ENCODE measurements around the gene TMC5. TPM values are rescaled to one million over a fixed set of nuclear protein-coding genes. Genes with fewer than 3 reads are reported as not detected.
A peak's percentile ranks its signal among the peaks of the same experiment; 100 is the strongest.

Gene TMC5
- total RNA-seq, 1 experiment from 2014 or later: not detected

DNA sequence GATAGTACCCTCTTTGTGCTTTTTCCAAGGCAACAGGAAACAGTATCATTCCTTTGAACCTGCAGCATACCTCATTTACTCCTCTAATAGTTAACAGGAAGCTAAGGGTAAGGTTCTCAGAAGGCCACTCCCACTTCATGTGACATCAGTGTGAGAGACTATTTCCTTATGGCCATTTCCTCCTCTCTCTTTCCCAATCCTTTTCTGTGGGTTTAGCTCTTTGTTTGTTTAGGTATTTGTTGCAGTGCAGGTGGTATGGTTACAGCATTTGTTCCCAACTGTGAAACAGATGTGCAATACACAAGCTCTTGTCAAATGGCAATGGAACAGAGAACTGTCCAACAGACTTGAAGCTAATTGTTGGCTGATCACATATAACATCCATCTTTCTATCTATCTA, 14.7 kb downstream of the TMC5 start:
- DNase-seq: no peak
- Histone ChIP-seq H3K9me3 (no peaks in the 10 kb centered on the region), H3K36me3 (no peaks in the 10 kb centered on the region), H3K27me3 (no peaks in the 10 kb centered on the region), H3K4me3 (no peak overlapping the region)

DNA sequence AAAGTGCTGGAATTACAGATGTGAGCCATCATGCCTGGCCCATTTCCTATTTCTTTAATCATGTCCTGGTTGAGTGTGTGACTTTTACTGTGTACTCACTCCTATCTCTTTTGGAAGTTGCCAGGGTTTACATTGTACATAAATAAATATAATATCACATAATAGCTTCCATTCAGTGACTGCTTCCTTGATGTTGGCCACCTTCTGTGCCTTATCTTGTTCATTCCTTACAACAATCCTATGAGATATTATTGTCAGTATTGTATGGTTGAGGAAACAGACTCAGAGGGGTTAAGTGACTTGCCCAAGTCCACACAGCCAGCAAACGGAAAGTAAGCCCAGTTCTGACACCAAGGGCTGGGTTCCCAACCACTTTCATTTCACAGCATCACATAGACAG, 16.9 kb downstream of the TMC5 start:
- H3K27me3 ChIP-seq: no peaks in the 10 kb centered on the region
- no peak overlapping the region for H3K4me3 ChIP-seq
- no peaks in the 10 kb centered on the region for H3K9me3 ChIP-seq
- H3K36me3 ChIP-seq: no peaks in the 10 kb centered on the region
- no peak for DNase-seq

DNA sequence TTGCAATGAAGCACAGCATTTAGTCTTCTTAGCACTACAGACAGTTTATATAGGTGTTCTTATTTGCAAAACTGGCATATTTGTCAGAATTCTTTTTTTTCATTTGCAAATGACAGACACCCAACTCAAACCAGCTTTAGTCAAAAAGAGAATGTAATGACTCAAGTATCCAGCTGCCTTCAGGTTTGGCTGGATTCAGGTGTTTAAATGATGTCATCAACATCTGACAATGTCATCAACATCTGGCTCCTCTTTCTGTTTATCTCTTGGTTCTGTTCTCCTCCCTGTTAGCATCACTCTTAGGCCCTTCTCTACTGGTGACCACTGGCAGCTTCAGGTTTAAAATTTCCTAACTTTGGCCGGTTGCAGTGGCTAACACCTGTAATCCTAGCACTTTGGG, 18.9 kb downstream of the TMC5 start:
- Histone ChIP-seq H3K27me3 (no peaks in the 10 kb centered on the region; the same call in 1 of the 2 replicates), H3K9me3 (no peaks in the 10 kb centered on the region), H3K36me3 (no peaks in the 10 kb centered on the region), H3K4me3 (no peak overlapping the region)
- no peak for DNase-seq

DNA sequence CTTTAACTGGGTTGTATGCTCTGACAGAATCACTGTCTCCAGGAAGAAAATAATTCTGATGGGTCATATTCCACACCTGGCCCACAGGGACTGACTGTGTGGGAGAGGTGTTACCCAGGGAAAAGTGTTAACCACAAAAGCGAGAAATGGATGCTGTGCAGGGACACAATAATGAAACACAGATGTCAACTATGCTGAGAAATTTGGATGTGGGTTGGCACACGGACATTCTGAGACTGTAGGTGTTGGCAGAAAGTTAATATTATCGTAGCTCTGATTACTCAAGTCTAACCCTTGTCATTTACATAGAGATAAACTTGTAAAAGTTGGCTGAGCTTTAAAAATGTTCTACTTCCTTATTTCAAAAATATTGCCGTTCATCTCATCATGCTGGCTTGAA, 19.6 kb downstream of the TMC5 start:
- H3K9me3 ChIP-seq: no peaks in the 10 kb centered on the region
- DNase-seq: no peak

DNA sequence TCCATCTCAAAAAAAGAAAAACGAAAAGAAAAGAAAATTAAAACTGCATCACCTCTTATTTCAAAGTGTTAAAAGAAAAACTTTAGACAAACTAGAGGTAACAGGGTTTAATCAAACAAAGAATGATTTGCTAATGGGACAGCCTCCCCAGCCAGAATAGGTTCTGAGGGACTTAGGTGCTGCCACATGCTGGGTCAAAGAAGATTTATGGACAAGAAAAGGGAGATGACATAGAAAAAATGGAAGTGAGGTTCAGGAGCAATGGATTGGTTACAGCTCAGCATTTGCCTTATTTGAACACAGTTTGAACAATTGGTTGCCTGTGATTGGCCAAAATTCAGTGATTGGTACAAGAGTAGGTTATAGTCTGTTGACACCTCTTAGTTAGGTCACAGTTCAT, 21.1 kb downstream of the TMC5 start:
- DNase-seq: no peak
- Histone ChIP-seq H3K4me3 (no peak overlapping the region), H3K9me3 (no peaks in the 10 kb centered on the region; the same call in none of the 2 replicates), H3K27me3 (peaks cover 3% of the 10 kb centered on the region; the same call in 1 of the 2 replicates), H3K36me3 (no peaks in the 10 kb centered on the region)

More for the DNA sequence above, 19.6 kb downstream of the TMC5 start:
- Histone ChIP-seq H3K27me3 (no peaks in the 10 kb centered on the region; the same call in 1 of the 2 replicates), H3K36me3 (no peaks in the 10 kb centered on the region), H3K4me3 (no peak overlapping the region)

DNA sequence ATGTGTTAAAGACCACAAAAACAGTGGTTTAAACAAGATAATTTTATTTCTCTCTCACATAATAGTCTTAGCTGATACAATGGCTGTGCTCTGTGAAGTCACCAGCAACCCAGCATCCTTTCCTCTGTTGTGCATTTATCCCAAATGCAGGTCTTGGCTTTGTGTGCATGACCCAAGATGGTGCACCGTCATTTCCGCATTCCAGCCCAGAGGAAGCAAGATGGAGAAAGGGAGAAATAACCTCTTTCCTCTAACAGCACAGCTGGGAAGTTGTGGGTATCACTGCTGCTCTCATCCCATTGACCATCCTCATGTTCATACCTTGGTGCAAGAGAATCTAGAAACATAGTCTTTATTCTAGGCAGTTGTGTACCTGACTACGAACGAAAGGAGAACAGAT, 21.8 kb downstream of the TMC5 start:
- DNase-seq: no peak
- Histone ChIP-seq H3K9me3 (no peaks in the 10 kb centered on the region; the same call in none of the 2 replicates), H3K36me3 (no peaks in the 10 kb centered on the region), H3K4me3 (no peak overlapping the region), H3K27me3 (peaks cover 3% of the 10 kb centered on the region; the same call in 1 of the 2 replicates)

DNA sequence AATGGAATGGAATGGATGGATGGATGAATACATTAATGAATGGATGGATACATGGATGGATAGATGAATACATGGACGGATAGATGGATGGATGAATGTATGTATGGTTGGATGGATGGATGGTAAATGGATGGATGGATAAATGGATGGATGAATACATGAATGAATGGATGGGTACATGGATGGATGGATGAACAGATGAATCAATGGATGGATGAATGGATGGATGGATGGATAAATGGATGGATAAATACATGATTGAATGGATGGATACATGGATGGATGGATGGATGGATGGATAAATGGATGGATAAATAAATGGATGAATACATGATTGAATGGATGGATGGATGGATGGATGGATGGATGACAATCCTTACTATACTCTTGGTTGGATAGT, 26.0 kb downstream of the TMC5 start:
- no peaks in the 10 kb centered on the region; the same call in none of the 2 replicates for H3K9me3 ChIP-seq
- DNase-seq: no peak
- no peak overlapping the region for H3K4me3 ChIP-seq
- no peaks in the 10 kb centered on the region for H3K36me3 ChIP-seq
- H3K27me3 ChIP-seq: peaks cover 3% of the 10 kb centered on the region; the same call in 1 of the 2 replicates

DNA sequence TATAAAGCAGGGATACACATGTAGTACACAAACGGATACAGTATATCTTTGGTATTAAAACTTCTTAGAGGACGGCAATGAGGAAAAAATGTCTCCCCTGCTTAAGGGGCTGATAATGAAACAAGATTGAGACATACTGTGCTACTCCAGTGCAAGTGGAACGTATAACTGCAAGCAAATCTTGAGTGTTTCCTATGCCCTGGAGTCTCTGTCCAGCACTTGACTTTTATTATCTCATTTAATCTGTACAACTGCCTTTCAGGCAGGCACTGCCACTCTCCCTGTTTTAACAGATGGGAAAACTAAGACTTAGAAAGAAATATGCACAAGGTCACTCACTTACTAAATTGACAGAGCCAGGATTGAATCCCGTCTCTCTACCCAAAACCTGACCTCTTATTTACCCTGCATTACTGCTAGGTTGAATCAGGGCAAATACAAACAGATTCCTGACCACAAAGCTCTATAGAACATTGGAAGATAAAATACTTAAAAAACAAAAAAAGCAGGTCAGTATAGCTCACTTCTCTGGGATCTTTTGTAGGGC, 28.7 kb downstream of the TMC5 start:
- Histone ChIP-seq H3K4me3 (no peak overlapping the region), H3K27me3 (0 out of 2 replicates have a peak, but pooled peaks cover 3% of the 10 kb centered on the region), H3K9me3 (no peaks in the 10 kb centered on the region; the same call in none of the 2 replicates), H3K36me3 (no peaks in the 10 kb centered on the region)
- DNase-seq: no peak

DNA sequence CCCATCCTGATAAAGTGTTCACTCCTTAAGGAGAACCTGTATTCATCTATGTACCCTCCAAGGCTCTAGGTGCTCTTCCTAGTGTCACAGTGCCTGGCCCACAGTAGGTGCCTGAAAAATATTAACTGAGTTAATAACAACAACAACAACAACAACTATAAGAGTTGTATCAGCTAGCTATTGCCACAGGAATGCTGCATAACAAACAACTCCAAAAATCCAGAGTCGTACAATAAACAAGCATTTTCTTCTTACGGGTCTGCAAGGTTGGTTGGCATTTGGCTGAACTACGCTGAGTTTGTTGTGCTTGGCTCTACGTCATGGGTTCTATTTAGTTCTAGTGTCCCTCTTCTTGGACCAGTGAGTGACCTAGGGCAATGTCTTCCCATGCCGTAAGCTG, 29.2 kb downstream of the TMC5 start:
- H3K27me3 ChIP-seq: 0 out of 2 replicates have a peak, but pooled peaks cover 3% of the 10 kb centered on the region
- H3K36me3 ChIP-seq: no peaks in the 10 kb centered on the region
- no peaks in the 10 kb centered on the region; the same call in none of the 2 replicates for H3K9me3 ChIP-seq
- DNase-seq: no peak
- no peak overlapping the region for H3K4me3 ChIP-seq

DNA sequence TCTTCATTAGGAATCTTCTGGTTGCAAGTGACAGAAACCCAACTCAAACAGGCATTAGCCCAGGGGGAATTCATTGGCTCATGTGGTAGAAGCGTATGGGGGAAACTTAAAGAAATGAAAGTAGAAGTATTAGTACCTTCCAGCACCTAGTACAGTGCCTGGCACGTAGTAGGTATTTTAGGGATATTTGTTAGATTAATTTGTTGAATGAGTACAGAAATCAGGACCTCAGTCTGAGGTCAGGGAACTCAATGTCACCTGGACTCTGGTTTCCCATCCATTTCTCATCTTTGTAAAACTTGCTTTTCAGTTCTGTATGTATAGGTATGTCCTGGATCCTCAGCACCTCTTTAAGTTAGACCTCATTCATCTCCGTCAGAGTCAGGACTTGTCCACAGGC, 32.5 kb downstream of the TMC5 start:
- H3K4me3 ChIP-seq: no peak overlapping the region
- no peak for DNase-seq
- H3K9me3 ChIP-seq: no peaks in the 10 kb centered on the region
- H3K36me3 ChIP-seq: no peaks in the 10 kb centered on the region
- no peaks in the 10 kb centered on the region for H3K27me3 ChIP-seq

DNA sequence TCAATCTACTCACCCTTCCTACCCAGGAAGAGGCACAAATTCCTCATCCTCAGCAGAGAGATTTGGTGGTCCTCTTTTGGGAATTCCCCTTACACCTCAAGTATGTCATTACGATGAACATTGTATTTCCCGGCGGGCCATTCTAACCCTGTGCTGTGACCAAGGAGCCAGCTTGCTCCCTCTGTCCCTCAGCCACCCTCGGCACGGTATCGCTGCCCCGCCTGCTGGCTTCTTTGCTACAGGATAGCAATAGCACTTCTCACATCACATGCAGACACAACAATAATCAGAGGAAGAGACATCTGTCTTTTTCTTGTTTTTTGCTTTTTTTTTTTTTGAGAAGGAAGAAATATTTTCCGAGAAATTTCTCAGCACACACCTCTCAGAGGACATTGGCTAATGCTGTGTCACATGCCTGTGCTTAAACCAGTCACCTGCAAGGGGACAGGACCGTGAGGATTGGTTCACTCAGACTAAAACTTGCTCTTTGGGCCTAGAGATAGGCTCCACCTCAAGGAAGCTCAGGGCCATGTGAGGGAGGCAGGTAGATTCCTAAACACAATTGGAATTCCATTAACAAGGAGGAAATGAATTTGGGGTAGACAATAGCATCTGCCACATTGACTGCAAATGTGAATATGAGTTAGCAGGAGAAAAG, 41.2 kb downstream of the TMC5 start:
- Histone ChIP-seq H3K36me3 (no peaks in the 10 kb centered on the region), H3K9me3 (no peaks in the 10 kb centered on the region), H3K4me3 (no peak overlapping the region), H3K27me3 (no peaks in the 10 kb centered on the region)
- DNase-seq: no peak

DNA sequence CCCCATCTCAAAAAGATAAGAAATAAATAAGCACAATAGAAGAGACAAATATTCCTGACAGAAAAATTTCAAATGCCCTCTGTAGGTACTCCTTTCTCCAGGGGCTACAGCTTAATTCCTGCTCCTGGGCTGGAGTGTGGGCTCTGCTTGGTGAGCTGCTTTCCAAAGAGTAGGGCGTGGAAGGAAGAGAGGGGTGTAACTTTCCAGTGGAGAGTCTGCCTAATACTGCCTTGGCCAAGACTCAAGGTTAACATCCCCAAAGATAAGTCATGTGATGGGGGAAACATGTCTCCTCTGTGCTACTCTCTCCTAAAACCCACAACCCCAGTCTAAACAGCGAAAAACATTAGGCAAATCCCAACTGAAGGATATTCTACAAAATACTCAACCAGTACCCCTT, 42.7 kb downstream of the TMC5 start:
- H3K4me3 ChIP-seq: no peak overlapping the region
- DNase-seq: no peak
- no peaks in the 10 kb centered on the region for H3K27me3 ChIP-seq
- H3K36me3 ChIP-seq: no peaks in the 10 kb centered on the region
- no peaks in the 10 kb centered on the region for H3K9me3 ChIP-seq

DNA sequence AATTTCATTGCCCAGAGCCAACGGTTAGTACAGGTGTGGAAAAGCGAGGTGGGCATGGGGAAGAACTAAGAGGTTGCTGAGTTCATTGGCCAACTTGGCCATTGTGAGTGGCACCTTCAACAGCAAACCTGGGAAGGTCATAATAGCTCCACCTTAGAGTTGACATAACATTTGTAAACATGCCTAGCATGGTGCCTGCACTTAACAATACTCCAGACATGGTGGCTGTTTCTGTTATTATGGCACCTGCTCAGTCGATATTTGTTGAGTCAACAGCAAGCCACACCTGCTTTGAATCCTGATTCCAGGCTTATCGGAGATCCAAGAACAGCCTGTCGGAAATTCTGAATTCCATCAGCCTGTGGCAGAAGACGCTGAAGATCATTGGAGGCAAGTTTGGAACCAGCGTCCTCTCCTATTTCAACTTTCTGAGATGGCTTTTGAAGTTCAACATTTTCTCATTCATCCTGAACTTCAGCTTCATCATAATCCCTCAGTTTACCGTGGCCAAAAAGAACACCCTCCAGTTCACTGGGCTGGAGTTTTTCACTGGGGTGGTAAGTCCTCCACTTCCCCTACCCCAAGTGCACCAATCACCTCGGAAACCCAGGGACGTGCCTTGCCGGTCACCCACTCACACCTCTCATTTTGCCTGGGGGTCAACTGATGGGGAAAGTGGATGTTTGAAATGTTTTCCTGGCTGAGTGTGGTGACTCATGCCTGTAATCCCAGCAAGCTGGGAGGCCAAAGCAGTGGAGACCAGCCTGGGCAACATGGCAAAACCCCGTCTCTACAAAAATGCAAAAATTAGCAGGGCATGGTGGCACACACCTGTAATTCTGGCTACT, 46.0 kb downstream of the TMC5 start:
- Histone ChIP-seq H3K9me3 (no peaks in the 10 kb centered on the region), H3K4me3 (no peak overlapping the region), H3K27me3 (no peaks in the 10 kb centered on the region), H3K36me3 (no peaks in the 10 kb centered on the region)
- peak; percentile 40 for DNase-seq

DNA sequence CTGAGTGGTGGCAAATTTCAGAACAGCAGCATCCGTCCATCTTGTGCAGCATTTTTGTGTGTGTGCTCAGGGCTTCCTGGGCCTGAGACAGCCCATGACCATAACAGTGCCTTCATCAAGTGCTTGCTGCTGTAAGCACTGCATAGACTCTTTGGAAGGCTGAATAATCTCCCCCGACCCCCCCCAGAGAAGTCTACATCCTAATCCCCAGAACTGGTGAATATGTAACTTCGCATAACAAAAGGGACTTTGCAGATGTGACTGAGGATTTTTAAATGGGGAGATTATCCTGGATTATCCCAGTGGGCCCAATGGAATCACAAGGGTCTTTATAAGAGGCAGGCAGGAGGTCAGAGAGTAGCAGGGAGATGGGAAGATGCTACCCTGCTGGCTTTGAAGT, 50.6 kb downstream of the TMC5 start:
- H3K9me3 ChIP-seq: no peaks in the 10 kb centered on the region
- DNase-seq: no peak
- H3K36me3 ChIP-seq: no peaks in the 10 kb centered on the region
- H3K4me3 ChIP-seq: no peak overlapping the region
- H3K27me3 ChIP-seq: no peaks in the 10 kb centered on the region

DNA sequence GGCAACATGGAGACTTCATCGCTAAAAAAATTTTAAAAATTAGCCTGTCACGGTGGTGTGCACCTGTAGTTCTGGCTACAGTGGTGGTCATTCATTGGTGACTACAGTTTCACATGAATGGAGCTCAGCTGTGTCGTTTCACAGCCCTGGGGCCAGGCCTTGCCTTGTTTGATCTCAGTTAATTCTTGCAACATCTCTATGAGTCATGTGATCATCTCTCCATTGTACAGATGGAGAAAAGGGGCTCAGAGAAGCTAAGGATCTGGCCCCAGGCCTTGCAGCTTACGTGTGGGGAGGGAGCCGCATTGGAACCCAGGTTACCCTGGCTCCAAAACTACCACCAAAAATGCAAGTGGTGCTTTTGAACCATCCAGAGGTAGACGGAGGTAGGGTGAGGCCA, 54.8 kb downstream of the TMC5 start:
- DNase-seq: no peak
- Histone ChIP-seq H3K9me3 (no peaks in the 10 kb centered on the region), H3K27me3 (no peaks in the 10 kb centered on the region; the same call in 1 of the 2 replicates), H3K36me3 (no peaks in the 10 kb centered on the region), H3K4me3 (no peak overlapping the region)

DNA sequence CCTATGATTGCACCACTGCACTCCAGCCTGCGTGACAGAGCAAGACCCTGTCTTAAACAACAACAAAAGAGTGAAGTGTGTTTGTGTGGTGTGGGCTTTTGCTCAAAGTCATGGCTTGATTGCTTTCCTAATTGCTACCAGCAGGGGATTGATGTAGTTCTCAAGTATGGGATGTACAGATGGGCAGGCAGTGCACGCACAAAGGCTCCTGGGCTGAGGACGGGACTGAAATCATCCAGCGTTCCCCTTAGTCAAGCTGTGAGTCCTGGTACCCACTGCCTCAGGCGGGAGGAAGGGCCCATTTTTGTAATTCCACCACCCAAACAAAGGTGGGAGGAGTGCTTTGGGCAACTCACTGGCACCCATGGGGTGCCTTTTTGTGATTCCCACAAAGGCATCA, 56.9 kb downstream of the TMC5 start:
- Histone ChIP-seq H3K4me3 (no peak overlapping the region), H3K27me3 (no peaks in the 10 kb centered on the region; the same call in 1 of the 2 replicates), H3K36me3 (no peaks in the 10 kb centered on the region), H3K9me3 (no peaks in the 10 kb centered on the region)
- no peak for DNase-seq

DNA sequence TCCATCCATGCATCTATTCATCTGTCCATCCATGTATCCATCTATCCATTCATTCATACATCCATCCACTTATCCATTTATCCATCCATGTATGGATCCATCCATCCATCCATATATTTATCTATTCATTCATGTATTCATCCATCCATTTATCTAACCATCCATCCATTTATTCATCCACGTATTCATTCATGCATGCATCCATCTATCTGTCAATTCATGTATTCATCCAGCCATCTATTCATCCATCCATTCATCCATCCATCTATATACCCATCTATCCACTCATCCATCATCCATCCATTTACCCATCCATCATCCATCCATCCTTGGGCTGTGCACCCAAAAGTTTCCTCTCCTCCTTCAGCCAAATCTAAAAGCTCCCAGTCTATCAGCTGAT, 60.8 kb downstream of the TMC5 start:
- Histone ChIP-seq H3K36me3 (no peaks in the 10 kb centered on the region), H3K9me3 (peaks cover 2% of the 10 kb centered on the region), H3K27me3 (no peaks in the 10 kb centered on the region; the same call in 1 of the 2 replicates), H3K4me3 (no peak overlapping the region)
- DNase-seq: no peak
